ENCODE data around the gene KRTCAP3. TPM values are rescaled to one million over a fixed set of nuclear protein-coding genes. Genes with fewer than 3 reads are reported as not detected.

The KRTCAP3 gene
- total RNA-seq, 4 donors from 2014 or later, result 0.75 to 1.8 (median 1.3) TPM; not detected in 1

DNA sequence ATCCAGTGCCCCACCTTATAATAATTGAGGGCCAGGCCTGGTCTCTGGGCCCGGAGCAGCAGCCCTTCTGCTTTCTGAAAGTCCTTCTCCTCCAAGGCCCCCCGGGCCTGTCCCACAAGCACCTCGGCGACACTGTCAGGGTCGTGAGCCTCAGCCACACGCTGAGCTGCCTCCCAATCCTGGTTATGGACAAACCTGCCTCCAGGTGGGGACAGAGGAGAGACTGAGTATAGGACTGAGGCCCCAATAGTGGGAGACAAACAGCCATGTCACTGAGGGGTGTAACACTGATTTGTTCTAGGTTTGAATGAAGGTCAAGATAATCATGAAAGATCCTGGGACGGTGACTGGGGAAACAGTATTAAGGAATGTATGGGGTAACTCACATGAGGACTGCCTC is 11.8 kb downstream of the KRTCAP3 start:
- DNase-seq (ENCODE audit: low spot score), result no peak
- TF ChIP-seq CTCF (IDR thresholded peaks at IDR 0.05), result no peak
- ATAC-seq (ENCODE audit: low FRiP score), result no peak

DNA sequence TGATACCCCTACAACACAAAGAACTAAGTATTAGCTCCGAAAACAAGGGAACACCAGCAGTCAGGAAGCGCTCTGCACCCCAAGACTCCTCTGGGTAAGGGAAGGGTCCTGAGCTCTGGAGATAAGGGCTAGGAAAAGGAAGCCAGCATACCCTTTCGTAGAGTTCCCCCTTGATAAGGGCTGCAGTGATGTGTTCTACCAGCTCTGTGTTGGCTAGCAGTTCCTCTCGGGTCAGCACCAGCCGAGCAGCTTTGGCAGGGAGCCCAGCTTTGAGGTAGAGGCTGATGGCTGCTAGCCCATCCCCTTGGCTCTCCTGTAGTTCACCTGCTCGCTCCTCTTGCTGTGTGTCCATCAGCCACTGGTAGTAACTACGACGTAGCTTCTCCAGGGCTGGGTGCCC is 18.9 kb downstream of the KRTCAP3 start:
- TF ChIP-seq CTCF (IDR thresholded peaks at IDR 0.05), result no peak
- DNase-seq (ENCODE audit: low spot score), result no peak
- no peak for ATAC-seq (ENCODE audit: low FRiP score)

DNA sequence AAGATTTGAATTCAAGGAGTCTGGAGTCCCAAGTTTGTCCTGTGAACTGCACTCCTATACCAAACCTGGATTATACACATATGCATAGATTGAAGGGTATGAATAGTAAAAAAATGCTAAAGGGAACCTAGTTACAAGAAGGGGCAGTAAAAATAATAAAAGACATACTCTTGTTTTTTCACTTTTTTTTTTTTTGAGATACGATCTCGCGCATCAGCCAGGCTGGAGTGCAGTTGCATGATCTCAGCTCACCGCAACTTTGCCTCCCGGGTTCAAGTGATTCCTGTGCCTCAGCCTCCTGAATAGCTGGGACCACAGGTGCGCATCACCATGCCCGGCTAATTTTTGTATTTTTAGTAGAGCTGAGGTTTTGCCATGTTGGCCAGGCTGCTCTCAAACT is 22.3 kb downstream of the KRTCAP3 start:
- ATAC-seq (ENCODE audit: low FRiP score), result no peak
- DNase-seq (ENCODE audit: low spot score), result no peak
- no peak for TF ChIP-seq CTCF (IDR thresholded peaks at IDR 0.05)

GRCh38 chr2:27471961-27472360 is 29.8 kb downstream of the KRTCAP3 start:
- no peak for ATAC-seq (ENCODE audit: low FRiP score)
- no peak for DNase-seq (ENCODE audit: low spot score)
- TF ChIP-seq CTCF (IDR thresholded peaks at IDR 0.05), result no peak

- DNase-seq (ENCODE audit: low spot score) (no peak), ATAC-seq (ENCODE audit: low FRiP score) (no peak)
- TF ChIP-seq CTCF (IDR thresholded peaks at IDR 0.05), result no peak
Observed at GRCh38 chr2:27485496-27485895, 43.3 kb downstream of the KRTCAP3 start.

GRCh38 chr2:27489118-27489497 is 46.9 kb downstream of the KRTCAP3 start:
- no peak for TF ChIP-seq CTCF (IDR thresholded peaks at IDR 0.05)
- ATAC-seq (ENCODE audit: low FRiP score) (peak; percentile 26), DNase-seq (ENCODE audit: low spot score) (no peak)

DNA sequence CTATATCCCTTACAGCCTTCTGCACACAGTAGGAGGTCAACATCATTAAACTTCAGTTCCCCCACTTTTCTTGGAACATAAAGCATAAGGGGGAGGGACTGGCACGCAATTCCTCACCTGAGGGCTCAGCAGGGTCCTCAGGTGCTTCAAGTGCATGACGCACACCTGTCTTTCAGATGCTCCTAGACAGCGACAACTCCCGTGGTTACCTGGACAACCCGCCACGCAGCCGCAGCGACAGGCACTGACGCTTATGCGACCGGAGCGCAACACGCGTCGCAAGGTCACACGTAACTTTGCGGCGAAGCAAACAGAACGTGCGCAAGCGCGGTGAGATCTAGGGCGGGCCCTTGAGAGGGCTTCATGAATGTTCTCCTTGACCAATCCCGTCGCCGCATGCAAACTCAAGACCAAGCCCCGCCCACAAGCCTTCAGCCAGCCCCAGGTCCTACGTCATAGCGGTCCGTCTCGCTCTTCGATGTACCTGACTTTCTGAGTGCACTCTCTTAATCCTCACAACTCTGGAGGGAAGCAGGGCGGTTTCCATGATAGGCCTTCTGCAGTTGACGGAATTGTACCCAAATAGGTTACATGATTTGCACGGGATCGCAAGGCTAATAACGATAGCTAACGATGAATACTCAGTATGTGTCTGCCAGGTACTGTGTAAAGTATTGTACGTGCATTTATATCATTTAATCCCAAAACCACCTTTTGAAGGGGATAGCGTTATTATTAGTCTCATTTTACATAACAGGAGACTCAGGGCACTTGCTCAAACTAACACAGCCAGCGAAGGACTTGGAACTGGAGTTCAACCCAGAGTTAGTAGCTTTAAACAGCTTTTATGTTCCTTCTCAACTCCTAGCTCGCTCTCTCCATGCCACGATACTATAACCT is 47.6 kb downstream of the KRTCAP3 start, which contains the start of gene IFT172:
Gene IFT172, minus strand, starts transcription at position 246 of the 900 bp plus-strand sequence. Its CDS starts 90 bp downstream, at position 156.
- ATAC-seq (ENCODE audit: low FRiP score), result peak; percentile 95
- DNase-seq (ENCODE audit: low spot score), result peak; percentile 99

More for the DNA sequence above, 47.6 kb downstream of the KRTCAP3 start, which contains the start of gene IFT172:
- TF ChIP-seq CTCF (IDR thresholded peaks at IDR 0.05), result no peak

All from omental fat pad (tissue), 4 donors.